Measurements from ENCODE around the gene CCDC33.

The CCDC33 gene

GRCh38 chr15:74229686-74230085, 6.4 kb upstream of the CCDC33 start:
- Histone ChIP-seq H3K4me3 (ENCODE audit: insufficient read depth, low read depth, low read length, poor library complexity, severe bottlenecking) (no peak overlapping the region), H3K27ac (ENCODE audit: insufficient read depth, low read length, poor library complexity, severe bottlenecking) (no peak overlapping the region), H3K4me1 (ENCODE audit: control insufficient read depth, insufficient read depth, low read length, poor library complexity, severe bottlenecking) (no peaks in the 10 kb centered on the region), H3K36me3 (ENCODE audit: control insufficient read depth, insufficient read depth, low read length) (no peaks in the 10 kb centered on the region), H3K27me3 (replicated peaks; ENCODE audit: control insufficient read depth, insufficient read depth, low read length, poor library complexity, severe bottlenecking) (no peaks in the 10 kb centered on the region), H3K9me3 (ENCODE audit: control insufficient read depth, low read length) (no peaks in the 10 kb centered on the region)
- no peak for DNase-seq

GRCh38 chr15:74231475-74231874, 4.7 kb upstream of the CCDC33 start:
- H3K4me3 ChIP-seq (ENCODE audit: insufficient read depth, low read depth, low read length, poor library complexity, severe bottlenecking), result no peak overlapping the region
- no peaks in the 10 kb centered on the region for H3K36me3 ChIP-seq (ENCODE audit: control insufficient read depth, insufficient read depth, low read length)
- no peaks in the 10 kb centered on the region for H3K9me3 ChIP-seq (ENCODE audit: control insufficient read depth, low read length)
- DNase-seq, result no peak
- no peaks in the 10 kb centered on the region for H3K27me3 ChIP-seq (replicated peaks; ENCODE audit: control insufficient read depth, insufficient read depth, low read length, poor library complexity, severe bottlenecking)
- H3K4me1 ChIP-seq (ENCODE audit: control insufficient read depth, insufficient read depth, low read length, poor library complexity, severe bottlenecking), result no peaks in the 10 kb centered on the region
- no peak overlapping the region for H3K27ac ChIP-seq (ENCODE audit: insufficient read depth, low read length, poor library complexity, severe bottlenecking)

DNA sequence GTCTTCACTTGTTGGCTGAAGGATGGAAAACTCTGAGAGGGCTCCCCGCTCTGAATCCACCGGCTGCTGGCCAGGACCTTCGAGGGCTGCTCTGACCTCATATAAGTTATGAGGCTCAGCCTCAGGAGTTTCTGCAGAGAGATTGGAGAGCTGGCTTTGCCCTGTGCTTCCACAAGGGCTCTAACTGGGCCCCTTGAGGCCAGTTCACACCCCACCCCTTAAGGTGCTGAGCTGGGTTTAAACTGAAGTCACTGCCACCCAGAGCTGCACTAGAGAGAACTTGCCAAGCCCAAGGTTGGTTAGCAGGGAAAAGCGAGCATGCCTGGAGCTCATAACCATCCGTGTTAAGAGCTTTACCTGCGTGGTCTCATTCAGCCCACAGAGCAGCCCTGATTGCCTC, 2.8 kb upstream of the CCDC33 start:
- H3K27me3 ChIP-seq (replicated peaks; ENCODE audit: control insufficient read depth, insufficient read depth, low read length, poor library complexity, severe bottlenecking), result no peaks in the 10 kb centered on the region
- no peaks in the 10 kb centered on the region for H3K4me1 ChIP-seq (ENCODE audit: control insufficient read depth, insufficient read depth, low read length, poor library complexity, severe bottlenecking)
- no peak for DNase-seq
- no peak overlapping the region for H3K4me3 ChIP-seq (ENCODE audit: insufficient read depth, low read depth, low read length, poor library complexity, severe bottlenecking)
- H3K36me3 ChIP-seq (ENCODE audit: control insufficient read depth, insufficient read depth, low read length), result no peaks in the 10 kb centered on the region
- H3K27ac ChIP-seq (ENCODE audit: insufficient read depth, low read length, poor library complexity, severe bottlenecking), result no peak overlapping the region
- no peaks in the 10 kb centered on the region for H3K9me3 ChIP-seq (ENCODE audit: control insufficient read depth, low read length)

GRCh38 chr15:74233851-74234597, 2.1 kb upstream of the CCDC33 start:
- no peak for DNase-seq
- no peaks in the 10 kb centered on the region for H3K27me3 ChIP-seq (replicated peaks; ENCODE audit: control insufficient read depth, insufficient read depth, low read length, poor library complexity, severe bottlenecking)
- no peaks in the 10 kb centered on the region for H3K4me1 ChIP-seq (ENCODE audit: control insufficient read depth, insufficient read depth, low read length, poor library complexity, severe bottlenecking)
- no peak overlapping the region for H3K27ac ChIP-seq (ENCODE audit: insufficient read depth, low read length, poor library complexity, severe bottlenecking)
- no peaks in the 10 kb centered on the region for H3K9me3 ChIP-seq (ENCODE audit: control insufficient read depth, low read length)
- no peak overlapping the region for H3K4me3 ChIP-seq (ENCODE audit: insufficient read depth, low read depth, low read length, poor library complexity, severe bottlenecking)
- H3K36me3 ChIP-seq (ENCODE audit: control insufficient read depth, insufficient read depth, low read length), result no peaks in the 10 kb centered on the region

- no peaks in the 10 kb centered on the region for H3K27me3 ChIP-seq (replicated peaks; ENCODE audit: control insufficient read depth, insufficient read depth, low read length, poor library complexity, severe bottlenecking)
Observed at GRCh38 chr15:74234598-74234875, 1.6 kb upstream of the CCDC33 start.

DNA sequence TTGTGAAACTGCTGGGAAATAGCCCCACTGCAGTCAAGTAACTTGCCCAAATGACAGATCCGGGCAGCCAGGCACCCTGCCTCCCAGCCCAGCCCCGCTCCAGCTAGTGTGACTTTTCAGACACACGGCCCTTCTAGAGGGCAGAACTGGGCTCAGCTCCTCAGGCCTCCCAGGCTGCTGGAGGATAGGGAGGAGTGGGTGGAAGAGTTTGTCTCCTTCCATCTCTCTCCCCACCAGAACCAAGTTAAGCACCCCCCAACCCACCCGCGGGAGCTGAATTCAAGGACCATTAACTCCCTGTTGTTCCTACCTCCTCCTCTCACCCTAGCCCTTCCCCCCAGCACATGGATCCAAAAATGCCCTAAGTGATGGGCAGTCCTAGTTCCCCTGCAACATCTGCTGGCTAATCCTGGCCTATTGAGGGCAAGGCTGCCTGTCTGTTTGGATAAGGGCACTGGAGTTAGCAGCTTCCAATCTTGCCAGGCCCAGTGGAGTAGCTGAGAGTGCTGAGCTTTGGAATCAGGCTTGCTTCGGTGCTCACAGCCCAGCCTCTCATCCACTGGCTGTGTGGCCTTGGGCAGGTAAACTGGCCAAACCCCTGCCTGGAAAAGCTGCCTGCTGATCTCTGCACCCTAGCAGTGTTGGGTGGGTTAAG, 3.1 kb downstream of the CCDC33 start:
- H3K4me1 ChIP-seq (ENCODE audit: control insufficient read depth, insufficient read depth, low read length, poor library complexity, severe bottlenecking), result no peaks in the 10 kb centered on the region
- peaks cover 2% of the 10 kb centered on the region for H3K27me3 ChIP-seq (replicated peaks; ENCODE audit: control insufficient read depth, insufficient read depth, low read length, poor library complexity, severe bottlenecking)
- no peak overlapping the region for H3K27ac ChIP-seq (ENCODE audit: insufficient read depth, low read length, poor library complexity, severe bottlenecking)
- H3K4me3 ChIP-seq (ENCODE audit: insufficient read depth, low read depth, low read length, poor library complexity, severe bottlenecking), result no peak overlapping the region
- H3K36me3 ChIP-seq (ENCODE audit: control insufficient read depth, insufficient read depth, low read length), result no peaks in the 10 kb centered on the region
- DNase-seq, result no peak
- H3K9me3 ChIP-seq (ENCODE audit: control insufficient read depth, low read length), result no peaks in the 10 kb centered on the region

More at GRCh38 chr15:74234598-74234875, 1.6 kb upstream of the CCDC33 start:
- H3K27ac ChIP-seq (ENCODE audit: insufficient read depth, low read length, poor library complexity, severe bottlenecking), result no peak overlapping the region
- H3K4me1 ChIP-seq (ENCODE audit: control insufficient read depth, insufficient read depth, low read length, poor library complexity, severe bottlenecking), result no peaks in the 10 kb centered on the region
- DNase-seq, result no peak
- no peaks in the 10 kb centered on the region for H3K36me3 ChIP-seq (ENCODE audit: control insufficient read depth, insufficient read depth, low read length)
- H3K9me3 ChIP-seq (ENCODE audit: control insufficient read depth, low read length), result no peaks in the 10 kb centered on the region
- no peak overlapping the region for H3K4me3 ChIP-seq (ENCODE audit: insufficient read depth, low read depth, low read length, poor library complexity, severe bottlenecking)

DNA sequence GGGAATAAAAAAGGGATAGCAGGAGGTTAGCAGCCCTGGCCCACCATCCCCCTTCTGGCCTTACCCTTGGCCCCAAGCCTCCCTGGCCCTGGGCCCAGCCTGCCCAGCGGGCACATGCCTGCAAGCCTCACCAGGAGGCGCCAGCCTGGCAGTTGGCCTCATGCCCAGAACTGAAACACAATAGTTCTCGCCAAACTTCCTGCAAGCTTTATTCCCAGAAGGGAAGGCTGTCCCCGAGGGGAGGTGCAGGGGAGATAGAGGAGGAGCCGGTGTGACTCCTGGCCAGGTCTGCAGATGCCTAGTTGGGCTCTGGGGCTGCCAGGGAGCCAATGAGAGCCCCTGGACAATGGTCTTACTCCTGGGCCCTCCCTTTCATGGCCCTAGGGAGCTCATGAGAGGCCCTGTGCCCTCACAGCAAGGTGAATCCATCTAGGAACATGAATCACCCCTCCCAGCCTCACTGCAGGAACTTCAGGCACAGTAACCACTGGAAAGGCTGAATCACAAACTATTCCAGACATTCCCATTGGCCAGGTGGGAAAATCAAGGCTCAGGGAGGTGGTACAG, 4.0 kb downstream of the CCDC33 start:
- no peak overlapping the region for H3K4me3 ChIP-seq (ENCODE audit: insufficient read depth, low read depth, low read length, poor library complexity, severe bottlenecking)
- H3K9me3 ChIP-seq (ENCODE audit: control insufficient read depth, low read length), result no peaks in the 10 kb centered on the region
- no peaks in the 10 kb centered on the region for H3K36me3 ChIP-seq (ENCODE audit: control insufficient read depth, insufficient read depth, low read length)
- peaks cover 6% of the 10 kb centered on the region for H3K27me3 ChIP-seq (replicated peaks; ENCODE audit: control insufficient read depth, insufficient read depth, low read length, poor library complexity, severe bottlenecking)
- H3K27ac ChIP-seq (ENCODE audit: insufficient read depth, low read length, poor library complexity, severe bottlenecking), result no peak overlapping the region
- peaks cover 2% of the 10 kb centered on the region for H3K4me1 ChIP-seq (ENCODE audit: control insufficient read depth, insufficient read depth, low read length, poor library complexity, severe bottlenecking)
- DNase-seq, result no peak

DNA sequence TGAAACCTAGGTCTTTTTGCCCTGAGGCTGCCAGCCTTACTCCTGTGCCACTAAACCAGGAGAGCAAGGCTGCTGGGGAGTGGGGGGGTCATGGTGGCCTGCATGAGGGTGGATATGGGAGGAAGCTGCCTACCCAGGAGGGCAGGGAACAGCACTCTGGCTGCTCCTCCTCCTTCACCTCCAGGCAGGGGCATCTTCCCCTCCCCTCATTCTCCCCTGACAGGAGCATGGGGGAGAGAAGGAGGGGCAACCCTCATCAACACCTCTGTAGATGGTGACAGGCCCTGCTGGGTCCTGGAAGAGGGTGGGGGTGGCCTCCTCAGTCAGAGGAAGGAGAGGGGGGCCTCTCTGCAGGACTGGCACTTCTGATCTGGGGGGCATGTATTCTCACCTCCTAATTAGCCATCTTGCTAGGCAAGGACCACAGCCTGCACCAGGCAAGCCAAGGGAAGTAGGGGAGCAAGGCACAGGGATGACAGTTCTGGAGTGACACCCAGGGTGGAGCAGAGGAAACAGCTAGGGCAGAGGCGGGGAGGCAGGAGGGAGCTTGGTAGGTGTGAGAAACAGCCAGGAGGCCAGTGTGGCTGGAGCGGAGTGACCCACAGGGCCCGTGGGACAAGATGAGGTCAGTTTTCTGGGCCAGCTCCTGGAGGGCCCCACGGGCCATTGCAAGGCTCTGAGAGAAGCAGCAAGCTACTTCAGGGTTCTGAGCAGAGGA, 4.9 kb downstream of the CCDC33 start:
- Histone ChIP-seq H3K36me3 (ENCODE audit: control insufficient read depth, insufficient read depth, low read length) (no peaks in the 10 kb centered on the region), H3K4me3 (ENCODE audit: insufficient read depth, low read depth, low read length, poor library complexity, severe bottlenecking) (no peak overlapping the region), H3K27me3 (replicated peaks; ENCODE audit: control insufficient read depth, insufficient read depth, low read length, poor library complexity, severe bottlenecking) (peaks cover 6% of the 10 kb centered on the region), H3K4me1 (ENCODE audit: control insufficient read depth, insufficient read depth, low read length, poor library complexity, severe bottlenecking) (peaks cover 6% of the 10 kb centered on the region), H3K9me3 (ENCODE audit: control insufficient read depth, low read length) (no peaks in the 10 kb centered on the region), H3K27ac (ENCODE audit: insufficient read depth, low read length, poor library complexity, severe bottlenecking) (no peak overlapping the region)
- no peak for DNase-seq

DNA sequence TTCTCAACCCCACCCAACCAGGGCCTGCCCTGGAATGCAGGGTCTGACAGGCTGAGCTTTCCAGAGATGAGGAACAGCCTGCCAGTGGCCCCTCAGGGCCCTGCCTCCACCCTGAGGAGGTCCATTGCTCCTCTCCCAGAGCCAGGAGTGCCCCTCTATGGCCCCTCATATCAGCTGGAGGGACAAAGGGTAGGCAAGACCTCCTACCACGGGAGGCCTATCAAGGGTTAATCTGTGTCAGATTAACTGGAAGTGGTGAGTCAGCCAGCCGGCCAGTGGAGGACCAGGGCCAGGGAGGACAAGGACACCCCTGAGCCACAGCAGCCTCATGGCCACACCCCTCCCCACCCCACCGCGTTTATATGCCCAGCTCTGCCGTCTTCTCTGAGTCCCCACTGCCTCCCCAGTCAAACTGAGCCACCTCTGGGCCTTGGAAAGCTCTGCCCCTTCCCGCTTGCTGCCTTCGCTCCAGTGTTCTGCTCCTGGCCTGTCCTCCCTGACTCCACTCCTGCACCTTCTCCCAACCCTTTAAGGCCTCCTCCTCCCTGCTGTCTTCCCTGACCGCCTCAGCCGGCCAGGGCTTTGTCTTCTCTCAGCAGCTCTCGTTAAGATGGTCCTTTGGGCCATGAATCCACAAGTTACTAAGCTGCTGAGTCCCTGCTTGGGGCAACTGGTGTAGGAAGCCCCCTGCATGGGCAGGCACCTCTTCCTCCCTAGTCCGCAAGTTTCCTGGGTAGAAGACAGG, 6.5 kb downstream of the CCDC33 start:
- peaks cover 6% of the 10 kb centered on the region for H3K4me1 ChIP-seq (ENCODE audit: control insufficient read depth, insufficient read depth, low read length, poor library complexity, severe bottlenecking)
- H3K27ac ChIP-seq (ENCODE audit: insufficient read depth, low read length, poor library complexity, severe bottlenecking), result no peak overlapping the region
- no peak overlapping the region for H3K4me3 ChIP-seq (ENCODE audit: insufficient read depth, low read depth, low read length, poor library complexity, severe bottlenecking)
- H3K27me3 ChIP-seq (replicated peaks; ENCODE audit: control insufficient read depth, insufficient read depth, low read length, poor library complexity, severe bottlenecking), result peaks cover 6% of the 10 kb centered on the region
- H3K9me3 ChIP-seq (ENCODE audit: control insufficient read depth, low read length), result no peaks in the 10 kb centered on the region
- no peaks in the 10 kb centered on the region for H3K36me3 ChIP-seq (ENCODE audit: control insufficient read depth, insufficient read depth, low read length)
- no peak for DNase-seq
